ENCODE measurements around the gene ATP11A. TPM values are rescaled to one million over a fixed set of nuclear protein-coding genes. Genes with fewer than 3 reads are reported as not detected.
"Not testable (repeated sequence)": the region's sequence is repeated elsewhere in the genome, so short reads cannot be mapped to it uniquely, and the experiment has no call there.

ATP11A gene
- polyA plus RNA-seq, 3 donors, result 38.4 to 87.7 (median 43.9) TPM

GRCh38 chr13:112776971-112777370, 87.1 kb downstream of the ATP11A start:
- no peak for DNase-seq (ENCODE audit: extremely low read depth in 1 of 11, low read depth in 9 of 11, low spot score in 4 of 11)

DNA sequence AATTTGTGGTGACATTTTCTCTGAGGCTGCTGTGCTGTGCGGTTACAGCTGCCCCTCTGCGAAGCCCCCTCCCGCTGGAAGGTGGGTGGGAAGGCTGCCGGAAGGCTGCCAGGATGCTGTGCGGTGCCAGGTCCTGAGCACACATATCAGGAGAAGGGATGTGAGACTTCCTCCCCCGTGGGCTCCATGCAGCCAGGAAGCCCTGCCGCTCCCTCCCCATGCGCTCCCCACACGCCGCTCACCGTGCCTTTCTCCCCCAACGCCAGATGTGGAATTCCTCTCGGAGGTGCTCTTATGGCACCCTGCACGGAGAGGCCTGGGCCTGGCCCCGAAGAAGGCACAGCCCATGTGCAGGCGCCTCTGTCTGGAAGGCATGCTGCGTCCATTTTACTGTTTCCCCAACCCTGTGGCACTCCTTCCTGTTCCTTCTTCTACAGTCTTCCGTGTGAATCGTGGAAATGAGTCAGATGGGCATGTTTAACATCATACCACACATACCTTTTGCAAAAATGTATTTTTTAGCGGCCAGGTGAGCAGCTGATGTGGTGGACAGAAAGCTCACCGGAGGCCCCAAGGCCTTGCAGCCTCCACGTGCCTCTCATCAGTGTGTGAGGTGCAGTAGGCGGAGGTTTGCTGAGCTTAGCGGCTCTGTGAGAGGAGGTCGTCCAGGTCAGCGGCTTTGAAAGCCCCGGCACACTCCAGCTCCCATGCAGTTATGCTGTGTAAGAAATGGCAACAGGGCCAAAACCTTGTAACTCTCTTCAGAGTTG, 88.0 kb downstream of the ATP11A start:
- no peak for DNase-seq (ENCODE audit: extremely low read depth in 1 of 11, low read depth in 9 of 11, low spot score in 4 of 11)

DNA sequence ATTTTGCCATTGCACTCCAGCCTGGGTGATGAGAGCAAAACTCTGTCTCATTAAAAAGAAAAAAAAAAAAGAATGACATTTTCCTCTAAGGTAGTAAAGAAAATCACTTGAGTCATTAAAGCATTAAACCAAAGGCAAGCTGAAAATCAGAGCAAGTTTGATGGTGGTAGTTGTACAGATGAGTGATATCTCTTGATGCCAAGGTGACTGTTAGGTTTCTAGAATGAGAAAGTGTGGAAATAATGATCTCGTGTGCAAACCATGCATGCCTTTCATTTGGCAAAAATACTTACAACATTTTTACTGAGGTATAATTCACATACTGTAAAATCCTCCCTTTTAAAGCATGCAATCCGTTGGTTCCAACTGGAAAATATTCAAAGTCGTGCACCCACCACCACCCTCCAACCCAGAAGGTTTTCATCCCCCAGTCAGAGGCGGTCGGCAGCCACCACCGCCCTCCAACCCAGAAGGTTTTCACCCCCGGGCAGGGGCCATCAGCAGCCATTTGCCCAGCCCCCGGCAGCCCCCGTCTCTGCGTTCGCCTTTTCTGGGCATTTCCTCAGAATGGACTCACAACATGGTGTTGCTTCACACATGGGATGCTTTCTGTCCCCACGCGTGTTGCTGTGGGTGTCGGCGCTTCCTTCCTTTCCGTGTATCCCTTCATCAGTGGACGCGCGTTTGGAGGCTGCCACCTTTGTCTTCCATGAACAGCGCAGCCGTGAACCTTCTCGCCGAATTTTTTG, 90.2 kb downstream of the ATP11A start:
- DNase-seq (ENCODE audit: extremely low read depth in 1 of 11, low read depth in 9 of 11, low spot score in 4 of 11), result no peak

- no peak for DNase-seq (ENCODE audit: extremely low read depth in 1 of 11, low read depth in 9 of 11, low spot score in 4 of 11)
Measured at GRCh38 chr13:112781287-112781686, 91.4 kb downstream of the ATP11A start.

DNA sequence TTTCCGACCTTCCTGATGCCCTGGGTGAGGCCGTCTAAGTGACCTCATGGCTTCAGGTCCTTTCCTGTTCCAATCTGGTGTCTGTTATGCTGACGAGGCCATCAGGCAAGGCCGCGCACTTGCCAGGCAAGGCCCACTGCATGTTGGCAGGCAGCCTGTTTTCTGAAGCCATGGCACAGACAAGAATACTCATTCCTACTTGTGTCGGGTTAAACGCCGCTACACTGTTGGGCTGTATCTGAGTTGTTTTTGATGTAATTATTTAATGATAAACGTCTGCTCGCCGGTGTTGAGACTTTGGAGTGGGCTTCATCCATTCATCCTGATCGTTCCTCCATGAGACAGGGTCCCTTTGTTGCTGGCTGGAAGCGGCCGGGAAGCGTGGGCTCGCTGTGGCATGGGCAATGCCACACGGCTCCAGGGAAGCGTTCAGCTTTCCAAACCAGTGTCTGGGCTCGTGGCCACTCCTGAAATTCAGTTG, 92.1 kb downstream of the ATP11A start:
- DNase-seq (ENCODE audit: extremely low read depth in 1 of 11, low read depth in 9 of 11, low spot score in 4 of 11), result no peak

- no peak for DNase-seq (ENCODE audit: extremely low read depth in 1 of 11, low read depth in 9 of 11, low spot score in 4 of 11)
Measured at GRCh38 chr13:112782429-112783010, 92.7 kb downstream of the ATP11A start.

- no peak for DNase-seq (ENCODE audit: extremely low read depth in 1 of 11, low read depth in 9 of 11, low spot score in 4 of 11)
Measured at GRCh38 chr13:112783135-112783977, 93.5 kb downstream of the ATP11A start.

- DNase-seq (ENCODE audit: extremely low read depth in 1 of 11, low read depth in 9 of 11, low spot score in 4 of 11), result peak in 2 of 11 donors; percentile 31 to 64
Measured at GRCh38 chr13:112783978-112784371, 94.1 kb downstream of the ATP11A start.

DNA sequence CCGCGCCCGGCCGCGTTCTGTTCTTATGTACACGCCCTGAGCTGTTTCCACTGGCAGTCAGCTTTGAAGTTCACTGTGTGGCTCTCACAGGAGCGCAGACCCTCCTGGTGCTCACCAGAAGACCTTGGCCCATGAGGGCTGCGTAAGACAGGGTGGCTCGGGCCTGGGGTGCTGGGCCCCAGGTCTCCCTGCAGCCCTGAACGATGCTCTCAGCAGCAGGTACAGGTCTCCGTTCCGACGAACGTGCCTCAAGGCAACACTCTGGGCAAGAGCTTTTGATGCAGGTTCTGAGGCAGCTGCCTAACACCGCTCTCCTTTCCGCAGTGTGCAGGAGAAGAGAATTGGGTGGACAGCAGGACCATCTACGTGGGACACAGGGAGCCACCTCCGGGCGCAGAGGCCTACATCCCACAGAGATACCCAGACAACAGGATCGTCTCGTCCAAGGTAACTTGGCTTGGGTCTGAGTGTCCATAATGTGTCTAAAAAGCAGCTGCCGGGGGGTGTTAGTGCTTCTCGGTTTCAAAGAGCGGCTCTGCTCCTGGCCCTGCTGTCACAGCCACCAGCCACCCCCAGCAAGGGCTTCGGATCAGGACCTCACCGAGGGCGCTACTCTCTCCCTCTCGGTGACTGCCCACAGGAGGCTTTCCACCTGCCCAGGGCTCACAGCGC, 95.1 kb downstream of the ATP11A start:
- DNase-seq (ENCODE audit: extremely low read depth in 1 of 11, low read depth in 9 of 11, low spot score in 4 of 11), result no peak

DNA sequence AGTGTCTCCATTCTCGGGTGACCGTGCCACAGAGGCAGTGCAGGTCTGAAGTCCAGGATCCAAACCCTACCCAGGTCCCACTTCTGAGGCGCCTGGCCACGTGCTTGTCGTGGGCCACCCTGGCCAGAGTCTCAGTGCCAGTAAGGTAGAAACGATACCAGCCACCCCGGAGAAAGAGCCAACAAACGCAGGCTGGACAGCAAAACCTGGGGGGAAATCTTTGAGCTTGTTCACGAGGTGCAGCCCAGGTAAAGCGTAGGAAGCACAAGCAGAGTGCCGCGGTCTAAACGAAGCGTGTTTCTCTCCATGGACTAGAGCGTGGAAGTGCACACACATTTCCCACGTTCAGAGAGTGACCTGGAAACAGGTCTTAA, 95.6 kb downstream of the ATP11A start:
- DNase-seq (ENCODE audit: extremely low read depth in 1 of 11, low read depth in 9 of 11, low spot score in 4 of 11), result no peak

- DNase-seq (ENCODE audit: extremely low read depth in 1 of 11, low read depth in 9 of 11, low spot score in 4 of 11), result not testable (repeated sequence)
Measured at GRCh38 chr13:112786810-112787209, 97.0 kb downstream of the ATP11A start.

GRCh38 chr13:112790735-112791641, 101.2 kb downstream of the ATP11A start:
- no peak for DNase-seq (ENCODE audit: extremely low read depth in 1 of 11, low read depth in 9 of 11, low spot score in 4 of 11)

- DNase-seq (ENCODE audit: extremely low read depth in 1 of 11, low read depth in 9 of 11, low spot score in 4 of 11), result no peak
Measured at GRCh38 chr13:112791663-112792440, 102.0 kb downstream of the ATP11A start.

GRCh38 chr13:112792511-112792910, 102.7 kb downstream of the ATP11A start:
- no peak for DNase-seq (ENCODE audit: extremely low read depth in 1 of 11, low read depth in 9 of 11, low spot score in 4 of 11)

- DNase-seq (ENCODE audit: extremely low read depth in 1 of 11, low read depth in 9 of 11, low spot score in 4 of 11), result no peak
Measured at GRCh38 chr13:112793545-112794445, 104.0 kb downstream of the ATP11A start.

- no peak for DNase-seq (ENCODE audit: extremely low read depth in 1 of 11, low read depth in 9 of 11, low spot score in 4 of 11)
Measured at GRCh38 chr13:112795277-112795676, 105.4 kb downstream of the ATP11A start.

All from renal cortex interstitium (tissue), 11 donors.